CD4-positive, alpha-beta T cell treated with Interleukin-4 for 1 hour (primary cell): ENCODE results near the gene CBX8.

Experiments
- DNase-seq, 2 donors: peaks; one replicate each; pipeline ENCODE4 v3.0.0-alpha.2; 2020 to 2022

CBX8 gene

DNA sequence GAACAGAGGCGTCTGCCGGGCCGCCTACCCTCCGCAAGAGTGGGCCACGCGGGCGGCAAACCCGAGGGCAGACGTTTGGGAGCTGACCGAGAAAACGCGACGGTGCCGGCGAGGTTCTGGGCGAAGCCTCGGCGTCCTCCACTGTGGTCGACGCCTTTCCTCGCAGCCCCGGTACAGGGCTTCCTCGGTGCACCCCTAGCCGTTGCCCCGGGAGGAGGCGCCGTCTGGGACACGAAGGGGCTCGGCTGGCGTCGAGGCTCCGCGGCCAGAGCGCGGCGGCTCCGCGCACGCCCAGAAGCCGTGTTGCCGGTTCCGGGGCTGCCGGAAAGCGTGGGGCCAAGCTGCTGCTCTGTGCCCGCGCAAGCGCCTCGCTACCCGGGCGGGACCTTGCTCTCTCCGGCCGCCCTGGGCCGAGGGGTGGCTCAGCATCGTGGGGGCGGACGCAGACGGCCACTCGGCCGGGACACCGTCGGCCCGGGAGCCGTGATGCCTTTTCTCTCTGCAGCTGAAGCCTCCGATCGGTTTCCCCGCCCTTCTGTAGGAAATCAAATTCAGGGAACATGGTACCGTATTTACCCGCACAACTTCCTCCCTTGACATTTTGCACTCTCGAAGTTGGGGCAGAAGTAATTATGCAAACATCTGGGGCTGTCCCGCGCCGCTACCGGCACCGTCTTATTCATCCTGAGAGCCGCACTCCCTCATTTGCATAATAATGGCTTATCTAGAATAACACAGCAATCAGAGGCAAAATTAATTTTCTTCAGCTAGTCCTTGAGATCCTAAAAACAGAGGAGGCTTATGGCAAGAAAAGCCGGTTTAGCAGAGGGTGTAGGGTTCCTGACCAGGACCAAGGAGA is 7.3 kb upstream of the CBX8 start:
- DNase-seq = peak; percentile 56 to 62

- DNase-seq = no peak
Measured at GRCh38 chr17:79803421-79803996, 6.6 kb upstream of the CBX8 start.

DNA sequence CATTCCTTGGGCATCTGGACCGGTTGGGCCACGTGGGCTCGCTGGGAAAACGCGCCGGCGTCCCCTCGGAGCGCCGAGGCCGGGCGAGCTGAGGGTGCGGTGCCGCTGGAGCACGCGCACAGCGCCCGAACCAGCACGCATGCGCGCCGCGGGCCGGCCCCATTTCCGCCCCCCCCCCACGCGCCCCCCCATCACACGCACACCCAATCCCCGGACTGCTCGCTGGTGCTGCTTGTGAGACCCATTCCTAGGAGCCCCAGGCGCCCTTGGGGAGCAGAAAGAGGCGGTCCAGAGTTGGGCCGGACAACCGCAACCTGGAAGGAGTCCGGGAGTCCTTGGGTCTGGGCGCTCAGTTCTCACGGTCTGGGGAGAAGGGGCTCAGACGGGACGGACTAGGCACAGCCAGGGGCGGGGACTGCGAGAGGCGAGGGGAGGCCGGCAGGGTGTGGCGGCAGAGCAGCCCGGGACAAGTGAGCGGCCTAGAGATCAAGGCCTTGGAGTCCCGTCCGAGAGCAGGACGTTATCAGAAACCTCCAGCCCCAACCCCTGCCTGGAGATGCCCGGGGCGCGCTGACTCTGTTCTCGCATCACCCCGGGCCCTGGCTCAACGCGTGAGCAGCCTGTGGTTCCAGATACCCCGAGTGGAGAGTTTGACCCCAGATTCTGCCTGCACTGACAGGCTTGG is 6.0 kb upstream of the CBX8 start:
- no peak for DNase-seq

DNA sequence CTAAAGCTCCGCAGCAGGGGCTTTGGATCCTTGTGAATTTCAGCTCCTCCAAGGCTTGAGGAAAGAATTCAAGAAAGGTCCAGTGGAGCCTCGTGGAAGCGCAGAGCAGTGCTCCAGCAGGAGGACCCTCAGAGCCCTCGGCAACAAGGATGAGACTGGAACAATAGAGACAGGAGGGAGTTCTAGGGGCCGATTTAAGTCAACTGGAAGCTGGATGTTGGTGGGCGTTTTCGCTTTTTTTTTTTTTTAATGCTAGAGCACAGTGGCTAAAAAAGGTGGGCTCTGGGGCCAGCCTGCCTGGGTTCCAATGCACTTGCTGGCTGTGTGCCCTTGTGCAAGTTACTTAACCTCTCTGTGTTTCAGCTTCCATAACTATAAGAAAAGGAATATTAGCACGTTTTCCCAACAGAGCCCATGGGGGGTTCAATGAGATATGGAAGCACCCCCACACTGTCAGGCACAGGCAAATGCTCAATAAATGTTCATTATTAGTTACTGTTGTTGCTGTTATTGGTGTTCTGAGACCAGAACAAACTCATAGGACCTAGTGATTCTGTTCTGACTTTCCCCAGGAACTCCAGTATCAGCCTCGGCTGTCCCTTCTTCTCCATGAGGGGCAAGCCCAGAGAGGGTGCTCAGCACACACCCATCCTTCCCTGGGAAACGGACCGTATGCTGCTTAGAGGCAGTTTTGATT is 5.3 kb upstream of the CBX8 start:
- no peak for DNase-seq

- DNase-seq = no peak
Measured at GRCh38 chr17:79801156-79802038, 4.5 kb upstream of the CBX8 start.

DNA sequence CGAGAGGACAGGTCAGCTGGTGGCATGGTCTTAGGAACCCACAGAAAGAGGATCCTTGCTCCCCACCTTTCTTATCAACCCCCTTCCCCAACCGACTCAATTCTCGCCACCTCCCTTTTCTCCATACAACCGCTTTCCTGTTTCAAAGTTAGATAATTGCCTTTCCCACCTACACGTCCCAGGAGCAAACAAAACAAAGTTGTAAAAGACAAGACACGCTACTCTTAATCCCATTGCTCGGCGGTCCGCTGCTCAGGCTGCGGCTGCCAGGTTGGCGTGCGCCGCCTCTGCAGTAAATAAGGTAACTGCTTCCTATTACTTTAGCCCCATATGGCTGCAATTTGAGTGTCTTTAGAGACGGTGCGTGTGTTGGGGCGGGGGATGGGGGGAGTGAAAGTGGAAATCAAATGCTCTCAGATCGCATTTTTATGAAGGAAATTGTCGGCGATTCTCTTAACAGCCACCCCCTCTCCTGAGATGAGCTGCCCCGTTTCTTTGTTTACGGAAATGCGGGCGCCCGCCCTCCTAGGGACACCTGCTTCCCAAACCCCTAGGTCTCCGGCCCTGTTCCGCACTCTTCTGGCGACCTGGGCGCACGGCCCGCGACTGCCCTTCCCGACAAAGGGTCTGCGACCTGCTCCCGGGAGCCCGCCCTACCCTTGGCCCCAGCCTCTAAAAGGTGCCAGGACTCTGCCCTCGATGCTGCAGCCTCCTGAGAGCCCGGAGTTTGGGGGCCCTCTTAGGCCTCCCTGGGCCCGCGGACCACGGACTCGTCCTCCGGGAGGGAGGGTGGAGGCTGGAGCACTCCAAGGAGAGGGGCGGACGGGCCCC is 3.7 kb upstream of the CBX8 start:
- DNase-seq = peak; percentile 34 to 59

DNA sequence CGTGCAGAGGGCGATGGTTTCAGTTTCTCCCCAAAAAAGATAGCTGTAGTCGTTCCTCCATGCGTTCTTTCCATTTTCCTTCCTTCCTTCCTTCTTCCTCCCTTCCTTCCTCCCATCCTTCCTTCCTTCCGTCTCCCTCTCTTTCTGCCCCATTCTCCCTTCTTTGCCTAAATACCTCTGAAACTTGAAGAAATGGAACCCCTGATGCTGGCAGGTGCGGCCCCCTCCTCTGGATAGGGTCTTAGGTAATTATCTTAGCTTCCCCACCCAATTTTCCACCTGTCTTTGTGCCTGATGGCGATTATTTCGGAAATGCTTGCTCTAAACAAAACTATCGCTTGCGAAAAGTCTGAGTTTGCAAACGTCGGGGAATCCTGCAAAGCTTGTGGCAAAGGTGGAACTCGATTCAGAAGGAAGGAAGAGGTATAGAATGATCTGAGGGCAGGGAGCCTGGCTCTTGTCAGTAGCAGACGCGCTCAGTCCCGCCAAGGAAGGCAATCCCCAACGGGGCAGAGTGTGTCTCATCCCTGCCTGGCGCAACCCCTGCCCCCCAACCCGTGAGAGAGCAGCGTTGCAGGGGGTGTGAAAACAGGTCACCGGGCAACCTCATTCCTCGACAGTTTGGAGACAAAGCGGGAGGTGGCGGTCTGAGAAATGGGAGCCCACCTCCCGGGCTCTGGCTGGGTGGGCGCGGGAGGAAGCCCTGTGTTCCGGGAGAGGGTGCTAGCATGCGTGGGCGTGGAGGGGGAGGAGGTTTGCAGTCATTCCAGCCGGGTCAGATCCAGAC is 2.9 kb upstream of the CBX8 start:
- no peak for DNase-seq

GRCh38 chr17:79799174-79799537 is 2.3 kb upstream of the CBX8 start:
- DNase-seq = no peak

- no peak for DNase-seq
Measured at GRCh38 chr17:79798299-79799173, 1.7 kb upstream of the CBX8 start.

GRCh38 chr17:79797492-79798298 is 818 bp upstream of the CBX8 start:
- DNase-seq = no peak

GRCh38 chr17:79796444-79796762 is 474 bp downstream of the CBX8 start:
- DNase-seq = no peak

- no peak for DNase-seq
Measured at GRCh38 chr17:79795795-79796443, 958 bp downstream of the CBX8 start.

DNA sequence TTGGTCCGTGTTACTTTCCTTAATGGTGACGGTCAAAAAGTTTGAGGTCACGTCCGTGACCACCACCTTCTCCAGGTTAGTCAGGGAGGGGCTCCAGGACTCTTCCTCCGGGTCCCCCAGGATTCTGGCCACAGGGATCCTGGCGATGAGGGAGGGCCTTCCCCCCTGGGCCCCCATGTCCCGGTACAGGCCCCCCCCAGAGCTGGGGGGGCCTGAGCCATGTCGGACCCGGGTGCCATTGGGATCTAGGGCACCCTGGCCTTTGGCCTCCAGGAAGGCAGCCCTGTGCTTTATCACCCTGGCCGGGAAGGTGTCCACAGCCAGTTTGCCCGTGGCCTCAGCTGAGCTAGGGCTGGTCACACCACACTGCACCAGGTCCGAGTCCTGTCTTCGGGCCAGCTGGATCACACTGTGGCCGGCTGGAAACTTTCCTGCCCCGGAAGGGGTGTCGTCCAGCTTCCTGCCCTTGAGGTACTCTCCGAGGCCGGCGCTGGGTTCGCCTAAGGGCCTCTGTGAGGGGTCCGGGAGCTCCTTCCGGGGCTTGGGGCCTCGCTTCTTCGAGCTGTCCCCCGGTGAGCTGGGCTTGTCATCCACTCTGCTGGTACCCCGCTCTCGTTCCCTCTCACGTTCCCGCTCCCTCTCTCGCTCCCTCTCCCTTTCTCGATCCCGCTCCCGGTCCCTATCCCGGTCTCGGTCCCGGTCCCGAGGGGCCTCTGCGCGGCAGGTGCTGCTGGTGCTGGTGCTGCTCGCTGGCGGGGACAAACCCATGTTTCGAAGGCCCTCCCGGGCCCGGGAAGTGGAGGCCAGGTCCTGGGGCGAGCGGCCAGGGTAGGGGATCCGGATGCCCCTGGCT is 2.0 kb downstream of the CBX8 start:
- no peak for DNase-seq

DNA sequence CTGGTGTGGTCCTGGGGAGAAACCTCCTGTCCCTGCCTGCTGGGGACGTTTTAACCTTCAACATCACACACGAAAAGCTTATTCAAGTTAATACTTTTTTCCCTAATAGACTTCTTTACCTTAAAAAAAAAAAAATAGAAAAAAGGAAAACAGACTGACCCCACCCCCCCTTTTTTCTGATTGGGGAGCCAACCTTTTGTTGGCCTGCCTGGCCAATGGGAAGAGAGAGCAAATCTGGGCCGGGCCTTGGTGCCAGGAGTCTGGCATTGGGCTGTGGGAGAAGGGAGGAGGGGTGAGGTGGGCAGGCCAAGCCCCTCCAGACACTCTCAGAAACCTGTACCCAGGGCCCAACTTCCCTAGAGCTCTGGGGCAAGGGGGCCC is 3.0 kb downstream of the CBX8 start:
- no peak for DNase-seq

DNA sequence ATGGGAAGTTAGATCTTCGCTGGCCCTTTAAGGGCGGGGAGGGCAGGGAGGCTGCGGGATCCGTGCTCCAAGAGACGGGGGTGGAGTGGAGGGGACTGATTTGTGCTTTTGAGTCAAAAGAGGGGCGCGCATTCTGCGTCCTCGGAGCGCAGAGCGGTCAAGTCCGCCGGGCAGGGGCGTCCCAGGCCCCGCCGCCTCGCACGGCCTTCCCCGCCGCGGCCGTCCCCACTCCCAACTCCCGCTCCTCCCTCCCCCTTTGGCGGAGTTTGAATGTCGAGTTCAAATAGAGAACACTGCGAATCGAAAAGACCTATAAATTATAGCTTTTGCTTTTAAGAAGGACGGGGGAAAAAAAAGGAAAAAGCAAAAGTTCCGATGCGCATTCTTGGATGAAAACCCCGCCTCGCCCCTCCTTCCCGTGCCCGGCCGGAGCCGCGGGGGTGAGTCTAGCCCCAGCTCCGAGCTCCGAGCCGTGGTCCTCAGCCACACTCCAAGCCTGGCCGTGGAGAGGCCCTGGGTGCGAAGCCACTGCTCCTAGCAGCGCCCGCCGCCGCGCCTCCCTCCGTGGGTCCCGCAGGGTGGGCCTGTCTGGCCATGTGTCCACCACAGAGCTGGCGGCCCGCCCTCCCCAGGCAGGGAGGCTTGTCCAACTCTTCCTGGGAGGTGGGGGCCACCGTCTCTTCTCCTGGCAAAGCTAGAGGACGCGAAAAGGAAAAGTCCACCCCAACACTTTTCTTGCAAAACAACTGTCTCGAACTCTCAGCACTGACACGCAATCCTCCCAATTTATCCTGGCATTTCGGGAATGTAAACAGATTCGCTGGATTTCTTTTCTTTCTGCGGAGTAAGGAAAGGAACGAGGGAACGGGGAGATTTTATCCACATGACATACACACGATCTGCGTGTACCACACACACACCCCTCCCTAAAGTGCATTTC is 3.6 kb downstream of the CBX8 start:
- DNase-seq = no peak

DNA sequence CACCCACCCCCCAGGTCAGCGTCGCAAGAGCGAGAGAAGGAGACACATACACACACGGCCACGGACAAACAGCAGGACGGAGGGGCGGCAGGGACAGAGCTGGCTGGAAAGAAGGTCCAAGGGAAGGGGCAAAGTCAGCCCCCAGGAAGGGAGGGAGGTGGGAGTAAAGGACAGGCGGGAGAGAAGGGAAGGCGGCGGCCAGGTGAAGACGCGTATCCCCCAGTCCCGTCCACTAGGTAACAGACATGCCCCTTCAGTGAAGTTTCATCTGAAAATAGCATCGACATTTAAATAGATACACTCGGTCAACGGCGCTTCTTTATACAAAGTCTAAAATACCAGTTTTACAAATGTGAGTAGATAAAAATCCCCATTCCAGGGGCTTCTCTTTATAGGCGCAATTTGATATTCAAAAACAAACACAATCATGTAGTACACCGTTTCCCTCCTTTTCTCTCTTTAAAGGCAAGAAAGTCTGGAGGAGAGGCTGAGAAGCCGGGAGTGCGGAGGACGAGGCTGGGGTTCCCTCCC is 4.5 kb downstream of the CBX8 start:
- no peak for DNase-seq
